ENCODE measurements around the gene POLR2C. TPM values are rescaled to one million over a fixed set of nuclear protein-coding genes. Genes with fewer than 3 reads are reported as not detected.
A peak's percentile ranks its signal among the peaks of the same experiment; 100 is the strongest.

Gene POLR2C
- total RNA-seq, 1 donor from 2014 or later: 48.1 TPM

- no peak overlapping the region for H3K4me3 Mint-ChIP-seq (ENCODE audit: unreplicated experiment)
- DNase-seq: peak; percentile 54
- H3K27ac Mint-ChIP-seq (ENCODE audit: unreplicated experiment): no peak overlapping the region
- peaks cover 8% of the 10 kb centered on the region for H3K4me1 Mint-ChIP-seq (ENCODE audit: low read depth, unreplicated experiment)
- H3K36me3 Mint-ChIP-seq (ENCODE audit: unreplicated experiment): peaks cover under 1% of the 10 kb centered on the region
- peaks cover 4% of the 10 kb centered on the region for H3K9me3 Mint-ChIP-seq (ENCODE audit: unreplicated experiment)
- peaks cover 2% of the 10 kb centered on the region for H3K27me3 Mint-ChIP-seq (ENCODE audit: unreplicated experiment)
- TF ChIP-seq, protein P1, sequence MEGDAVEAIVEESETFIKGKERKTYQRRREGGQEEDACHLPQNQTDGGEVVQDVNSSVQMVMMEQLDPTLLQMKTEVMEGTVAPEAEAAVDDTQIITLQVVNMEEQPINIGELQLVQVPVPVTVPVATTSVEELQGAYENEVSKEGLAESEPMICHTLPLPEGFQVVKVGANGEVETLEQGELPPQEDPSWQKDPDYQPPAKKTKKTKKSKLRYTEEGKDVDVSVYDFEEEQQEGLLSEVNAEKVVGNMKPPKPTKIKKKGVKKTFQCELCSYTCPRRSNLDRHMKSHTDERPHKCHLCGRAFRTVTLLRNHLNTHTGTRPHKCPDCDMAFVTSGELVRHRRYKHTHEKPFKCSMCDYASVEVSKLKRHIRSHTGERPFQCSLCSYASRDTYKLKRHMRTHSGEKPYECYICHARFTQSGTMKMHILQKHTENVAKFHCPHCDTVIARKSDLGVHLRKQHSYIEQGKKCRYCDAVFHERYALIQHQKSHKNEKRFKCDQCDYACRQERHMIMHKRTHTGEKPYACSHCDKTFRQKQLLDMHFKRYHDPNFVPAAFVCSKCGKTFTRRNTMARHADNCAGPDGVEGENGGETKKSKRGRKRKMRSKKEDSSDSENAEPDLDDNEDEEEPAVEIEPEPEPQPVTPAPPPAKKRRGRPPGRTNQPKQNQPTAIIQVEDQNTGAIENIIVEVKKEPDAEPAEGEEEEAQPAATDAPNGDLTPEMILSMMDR (IDR thresholded peaks at IDR 0.05; ENCODE audit: partially characterized antibody, unreplicated experiment): peak; percentile 50
Measured at GRCh38 chr16:57422026-57422944, 40.2 kb upstream of the POLR2C start.

DNA sequence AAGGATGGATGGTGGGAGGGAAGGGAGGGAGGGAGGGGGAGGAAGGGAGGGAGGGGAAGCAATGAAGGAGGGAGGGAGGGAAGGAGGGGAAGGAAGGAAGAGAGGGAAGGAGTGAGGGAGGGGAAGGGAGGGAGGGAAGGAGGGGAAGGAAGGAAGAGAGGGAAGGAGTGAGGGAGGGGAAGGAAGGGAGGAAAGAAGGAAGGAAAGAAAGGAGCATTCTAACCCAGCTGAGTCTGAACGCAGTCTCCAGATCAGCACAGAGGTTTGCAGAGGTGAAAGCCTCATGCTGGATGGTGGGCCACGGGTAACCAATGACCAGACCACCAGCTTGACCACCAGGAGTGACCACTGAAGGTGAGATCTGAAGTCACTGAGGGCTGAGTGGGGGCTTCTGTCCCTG lies 39.3 kb upstream of the POLR2C start:
- DNase-seq: no peak
- Mint-ChIP-seq H3K36me3 (ENCODE audit: unreplicated experiment) (peaks cover 4% of the 10 kb centered on the region), H3K4me3 (ENCODE audit: unreplicated experiment) (no peak overlapping the region), H3K27ac (ENCODE audit: unreplicated experiment) (no peak overlapping the region), H3K27me3 (ENCODE audit: unreplicated experiment) (peaks cover 2% of the 10 kb centered on the region), H3K9me3 (ENCODE audit: unreplicated experiment) (peaks cover 1% of the 10 kb centered on the region), H3K4me1 (ENCODE audit: low read depth, unreplicated experiment) (peaks cover 4% of the 10 kb centered on the region)
- TF ChIP-seq, protein P1 (IDR thresholded peaks at IDR 0.05; ENCODE audit: partially characterized antibody, unreplicated experiment): no peak

DNA sequence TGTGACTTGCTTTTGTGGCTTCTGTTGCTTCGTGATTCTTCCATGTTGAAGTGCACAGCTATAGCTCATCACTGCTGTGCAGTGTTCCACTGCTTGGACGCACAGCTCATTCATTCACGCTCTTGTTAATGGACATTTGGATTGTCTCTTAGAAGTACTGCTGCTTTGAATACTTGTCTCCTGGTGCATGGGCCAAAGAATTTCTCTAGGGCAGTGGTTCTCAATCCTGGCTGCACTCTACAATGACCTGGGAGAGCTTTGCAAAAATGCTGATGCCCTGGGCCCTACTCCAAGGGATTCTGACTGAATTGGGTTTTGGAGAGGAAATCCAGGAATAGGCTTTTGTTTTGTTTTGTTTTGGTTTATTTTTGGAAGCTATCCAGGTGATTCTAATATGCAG lies 37.9 kb upstream of the POLR2C start:
- DNase-seq: no peak
- no peak overlapping the region for H3K4me3 Mint-ChIP-seq (ENCODE audit: unreplicated experiment)
- no peaks in the 10 kb centered on the region for H3K27me3 Mint-ChIP-seq (ENCODE audit: unreplicated experiment)
- peaks cover 1% of the 10 kb centered on the region for H3K9me3 Mint-ChIP-seq (ENCODE audit: unreplicated experiment)
- H3K27ac Mint-ChIP-seq (ENCODE audit: unreplicated experiment): no peak overlapping the region
- peaks cover 4% of the 10 kb centered on the region for H3K36me3 Mint-ChIP-seq (ENCODE audit: unreplicated experiment)
- no peaks in the 10 kb centered on the region for H3K4me1 Mint-ChIP-seq (ENCODE audit: low read depth, unreplicated experiment)
- TF ChIP-seq, protein P1 (IDR thresholded peaks at IDR 0.05; ENCODE audit: partially characterized antibody, unreplicated experiment): no peak

GRCh38 chr16:57426356-57426755 lies 36.1 kb upstream of the POLR2C start:
- Mint-ChIP-seq H3K4me1 (ENCODE audit: low read depth, unreplicated experiment) (no peaks in the 10 kb centered on the region), H3K9me3 (ENCODE audit: unreplicated experiment) (peaks cover 3% of the 10 kb centered on the region), H3K27me3 (ENCODE audit: unreplicated experiment) (no peaks in the 10 kb centered on the region), H3K27ac (ENCODE audit: unreplicated experiment) (no peak overlapping the region), H3K36me3 (ENCODE audit: unreplicated experiment) (peaks cover 4% of the 10 kb centered on the region), H3K4me3 (ENCODE audit: unreplicated experiment) (no peak overlapping the region)
- TF ChIP-seq, protein P1 (IDR thresholded peaks at IDR 0.05; ENCODE audit: partially characterized antibody, unreplicated experiment): no peak
- no peak for DNase-seq

DNA sequence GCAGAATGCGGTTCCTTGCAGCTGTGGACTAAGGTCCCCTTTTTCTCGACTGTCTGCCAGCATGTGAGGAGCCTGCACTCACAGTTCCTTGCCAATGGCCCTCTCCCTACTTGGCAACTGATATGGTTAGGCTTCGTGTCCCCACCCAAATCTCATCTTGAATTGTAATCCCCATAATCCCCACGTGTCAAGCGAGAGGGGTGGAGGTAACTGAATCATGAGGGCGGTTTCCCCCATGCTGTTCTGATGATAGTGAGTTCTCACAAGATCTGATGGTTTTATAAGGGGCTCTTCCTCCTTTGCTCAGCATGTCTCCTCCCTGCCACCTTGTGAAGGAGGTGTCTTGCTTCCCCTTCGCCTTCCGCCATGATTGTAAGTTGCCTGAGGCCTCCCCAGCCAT lies 35.2 kb upstream of the POLR2C start:
- H3K27ac Mint-ChIP-seq (ENCODE audit: unreplicated experiment): peak overlapping the region; percentile 41
- H3K36me3 Mint-ChIP-seq (ENCODE audit: unreplicated experiment): peaks cover 4% of the 10 kb centered on the region
- H3K4me3 Mint-ChIP-seq (ENCODE audit: unreplicated experiment): no peak overlapping the region
- TF ChIP-seq, protein P1 (IDR thresholded peaks at IDR 0.05; ENCODE audit: partially characterized antibody, unreplicated experiment): no peak
- no peaks in the 10 kb centered on the region for H3K27me3 Mint-ChIP-seq (ENCODE audit: unreplicated experiment)
- H3K9me3 Mint-ChIP-seq (ENCODE audit: unreplicated experiment): peaks cover 3% of the 10 kb centered on the region
- DNase-seq: no peak
- H3K4me1 Mint-ChIP-seq (ENCODE audit: low read depth, unreplicated experiment): no peaks in the 10 kb centered on the region
